ENCODE data around the gene PDSS2.

DNA sequence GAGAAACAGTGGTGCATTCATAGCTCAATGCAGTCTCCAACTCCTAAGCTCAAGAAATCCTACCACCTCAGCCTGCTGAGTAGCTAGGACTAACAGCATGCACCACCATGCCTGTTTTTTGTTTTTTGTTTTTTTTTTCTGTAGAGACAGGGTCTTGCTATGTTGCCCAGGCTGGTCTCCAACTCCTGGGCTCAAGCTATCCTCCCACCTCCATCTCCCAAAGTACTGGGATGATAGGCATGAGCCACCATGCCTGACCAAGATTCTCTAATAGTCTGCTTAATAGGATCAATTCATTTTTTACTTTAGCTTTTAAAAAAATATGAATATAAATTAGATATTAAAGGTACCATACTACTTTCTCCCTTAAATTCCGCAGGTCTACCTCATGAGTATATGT lies 191.7 kb downstream of the PDSS2 start:
- TF ChIP-seq, protein P1, sequence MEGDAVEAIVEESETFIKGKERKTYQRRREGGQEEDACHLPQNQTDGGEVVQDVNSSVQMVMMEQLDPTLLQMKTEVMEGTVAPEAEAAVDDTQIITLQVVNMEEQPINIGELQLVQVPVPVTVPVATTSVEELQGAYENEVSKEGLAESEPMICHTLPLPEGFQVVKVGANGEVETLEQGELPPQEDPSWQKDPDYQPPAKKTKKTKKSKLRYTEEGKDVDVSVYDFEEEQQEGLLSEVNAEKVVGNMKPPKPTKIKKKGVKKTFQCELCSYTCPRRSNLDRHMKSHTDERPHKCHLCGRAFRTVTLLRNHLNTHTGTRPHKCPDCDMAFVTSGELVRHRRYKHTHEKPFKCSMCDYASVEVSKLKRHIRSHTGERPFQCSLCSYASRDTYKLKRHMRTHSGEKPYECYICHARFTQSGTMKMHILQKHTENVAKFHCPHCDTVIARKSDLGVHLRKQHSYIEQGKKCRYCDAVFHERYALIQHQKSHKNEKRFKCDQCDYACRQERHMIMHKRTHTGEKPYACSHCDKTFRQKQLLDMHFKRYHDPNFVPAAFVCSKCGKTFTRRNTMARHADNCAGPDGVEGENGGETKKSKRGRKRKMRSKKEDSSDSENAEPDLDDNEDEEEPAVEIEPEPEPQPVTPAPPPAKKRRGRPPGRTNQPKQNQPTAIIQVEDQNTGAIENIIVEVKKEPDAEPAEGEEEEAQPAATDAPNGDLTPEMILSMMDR (IDR thresholded peaks at IDR 0.05) = no peak
- TF ChIP-seq POLR2A (IDR thresholded peaks at IDR 0.05) = no peak
- TF ChIP-seq POLR2AphosphoS5 (IDR thresholded peaks at IDR 0.05) = no peak
